Measurements from ENCODE around the gene SLC25A41. TPM values are rescaled to one million over a fixed set of nuclear protein-coding genes. Genes with fewer than 3 reads are reported as not detected.

SLC25A41 gene
- 0.23 TPM for polyA plus RNA-seq (ENCODE audit: insufficient read length)

DNA sequence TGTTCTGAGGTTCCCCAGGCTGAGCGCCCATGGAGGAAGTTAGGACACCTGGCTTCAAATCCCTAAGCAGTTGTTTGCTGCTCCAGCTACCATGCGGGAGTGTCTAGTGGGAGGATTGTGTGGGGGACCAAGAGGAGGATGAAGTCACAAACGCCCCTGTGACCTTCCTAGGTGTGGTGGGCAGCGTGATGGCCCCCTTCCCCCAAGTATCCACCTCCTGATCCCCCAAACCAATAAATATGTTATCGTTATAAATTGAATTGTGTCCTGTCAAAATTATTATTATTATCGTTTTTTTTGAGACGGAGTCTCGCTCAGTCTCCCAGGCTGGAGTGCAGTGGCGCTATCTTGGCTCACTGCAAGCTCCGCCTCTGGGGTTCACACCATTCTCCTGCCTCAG is at the start of gene SLC25A41:
TSS of gene SLC25A41 (minus strand) at position 101 of the 400 bp plus-strand sequence. CDS start at position 31, 70 bp downstream.
- DNase-seq (ENCODE audit: low read depth), result no peak

- DNase-seq (ENCODE audit: low read depth), result no peak
These were observed 49.7 kb upstream of the SLC25A41 start for GRCh38 chr19:6483235-6483634.

- DNase-seq (ENCODE audit: low read depth), result no peak
These were observed 48.8 kb upstream of the SLC25A41 start for GRCh38 chr19:6482343-6482686.

GRCh38 chr19:6481541-6482342 is 48.2 kb upstream of the SLC25A41 start, which contains the start of gene DENND1C:
TSS of gene DENND1C (minus strand) at chr19:6481787. CDS start at chr19:6481695, 92 bp downstream.
- DNase-seq (ENCODE audit: low read depth), result no peak

DNA sequence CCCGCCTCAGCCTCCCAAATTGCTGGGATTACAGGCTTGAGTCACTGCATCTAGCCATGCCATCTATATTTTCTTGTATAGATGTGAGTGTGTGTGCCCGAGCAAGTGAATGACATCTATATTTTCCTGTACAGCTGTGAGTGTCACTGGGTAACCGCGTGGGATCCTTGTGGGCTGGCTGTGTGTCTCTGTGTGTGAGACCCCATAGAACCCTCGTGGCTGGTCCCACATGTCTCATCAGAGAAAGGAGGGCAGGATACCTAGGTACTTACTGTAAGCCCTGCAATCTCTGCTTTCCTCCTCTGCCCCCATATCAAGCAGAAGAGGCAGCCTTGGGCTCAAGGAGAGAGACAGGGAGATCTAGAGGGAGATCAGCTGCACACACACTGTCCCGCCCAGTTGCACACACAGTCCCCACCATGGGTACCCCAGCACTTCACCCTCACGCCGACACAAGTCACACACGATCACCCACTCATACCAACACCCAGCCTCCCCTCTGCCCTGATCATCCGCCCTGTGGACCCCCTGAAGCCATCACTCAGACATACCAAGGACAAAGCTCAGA is 47.4 kb upstream of the SLC25A41 start:
- no peak for DNase-seq (ENCODE audit: low read depth)

DNA sequence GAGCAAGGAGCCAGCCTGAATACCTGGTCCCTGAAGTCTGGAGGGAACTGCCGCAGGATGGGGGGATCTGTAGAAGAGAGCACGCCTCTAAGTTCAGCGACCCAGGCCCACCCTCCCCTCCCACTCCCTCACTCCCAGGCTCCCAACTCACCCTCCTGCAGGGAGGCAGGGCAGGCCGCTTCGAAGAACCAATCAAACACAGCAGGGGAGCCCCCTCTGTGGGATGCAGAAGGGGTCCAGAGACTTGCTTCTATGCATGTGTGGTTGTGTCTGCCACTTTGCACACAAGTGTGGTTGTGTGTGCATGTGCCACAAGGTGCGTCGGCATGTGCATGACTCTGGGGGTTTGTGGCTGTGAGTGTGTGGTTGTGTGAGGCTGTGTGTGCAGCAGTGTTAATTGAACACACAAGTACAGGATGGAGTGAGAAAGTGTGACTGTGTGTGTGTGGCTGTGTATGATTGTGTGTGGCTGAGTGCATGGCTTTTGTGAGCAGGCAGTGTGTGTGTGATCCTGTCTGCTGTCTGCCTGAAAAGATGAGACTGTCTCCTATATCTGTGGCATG is 46.4 kb upstream of the SLC25A41 start:
- DNase-seq (ENCODE audit: low read depth), result no peak

DNA sequence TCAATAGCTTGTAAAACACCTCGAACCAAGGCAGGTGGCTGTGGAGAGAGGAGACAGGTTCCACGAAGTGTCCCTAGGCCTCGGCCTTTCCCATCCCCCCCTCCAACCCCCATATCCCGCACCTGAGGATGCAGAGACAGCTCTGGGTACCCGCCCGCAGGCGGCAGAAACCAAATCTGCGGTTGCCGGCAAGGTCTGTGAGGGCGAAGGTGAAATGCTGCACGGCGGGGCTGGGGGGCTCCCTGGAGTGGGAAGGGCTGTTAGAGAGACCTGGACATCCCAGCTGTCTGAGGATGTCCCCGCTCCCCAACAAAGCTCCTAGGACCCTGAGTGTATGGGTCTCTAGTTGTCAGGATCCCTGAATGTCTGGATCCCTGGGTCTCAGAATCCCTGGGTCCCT is 45.3 kb upstream of the SLC25A41 start:
- DNase-seq (ENCODE audit: low read depth), result no peak

- DNase-seq (ENCODE audit: low read depth), result no peak
These were observed 43.4 kb upstream of the SLC25A41 start for GRCh38 chr19:6476896-6477431.

DNA sequence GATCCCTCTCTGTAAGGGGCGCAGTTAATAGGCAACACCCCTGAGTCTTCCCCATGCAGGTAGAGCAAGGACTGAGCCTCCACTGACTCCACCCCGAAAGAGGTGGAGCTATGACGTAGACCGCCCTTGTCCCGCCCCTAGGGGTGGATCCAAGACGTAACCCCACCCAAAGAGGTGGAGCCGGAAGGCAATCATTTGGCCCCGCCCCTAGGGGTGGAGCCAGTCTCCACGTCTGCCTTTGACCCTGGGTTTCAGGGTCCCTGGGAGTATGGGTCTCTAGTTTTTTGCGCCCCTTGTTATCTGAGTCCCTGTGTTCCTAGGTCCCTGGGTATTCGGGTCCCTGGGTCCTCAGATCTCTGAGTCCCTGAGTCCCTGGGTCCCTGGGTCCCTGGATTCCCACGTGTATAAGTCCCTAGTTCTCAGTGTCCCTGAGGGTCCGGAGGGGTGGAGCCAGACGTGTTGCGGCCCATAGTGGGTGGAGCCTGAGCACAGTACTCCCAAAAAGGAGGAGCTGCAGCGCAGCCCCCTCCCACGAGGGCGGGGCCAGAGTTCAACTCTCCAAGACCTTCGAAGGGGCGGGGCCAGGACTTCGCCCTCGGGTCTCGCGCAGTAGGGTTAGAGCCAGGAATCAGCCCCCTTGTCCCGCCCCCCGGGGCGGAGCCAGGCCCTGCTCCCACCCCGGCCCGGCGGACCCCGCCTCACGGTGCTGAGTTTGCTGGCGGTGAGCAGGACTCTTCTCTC is 42.8 kb upstream of the SLC25A41 start:
- no peak for DNase-seq (ENCODE audit: low read depth)

DNA sequence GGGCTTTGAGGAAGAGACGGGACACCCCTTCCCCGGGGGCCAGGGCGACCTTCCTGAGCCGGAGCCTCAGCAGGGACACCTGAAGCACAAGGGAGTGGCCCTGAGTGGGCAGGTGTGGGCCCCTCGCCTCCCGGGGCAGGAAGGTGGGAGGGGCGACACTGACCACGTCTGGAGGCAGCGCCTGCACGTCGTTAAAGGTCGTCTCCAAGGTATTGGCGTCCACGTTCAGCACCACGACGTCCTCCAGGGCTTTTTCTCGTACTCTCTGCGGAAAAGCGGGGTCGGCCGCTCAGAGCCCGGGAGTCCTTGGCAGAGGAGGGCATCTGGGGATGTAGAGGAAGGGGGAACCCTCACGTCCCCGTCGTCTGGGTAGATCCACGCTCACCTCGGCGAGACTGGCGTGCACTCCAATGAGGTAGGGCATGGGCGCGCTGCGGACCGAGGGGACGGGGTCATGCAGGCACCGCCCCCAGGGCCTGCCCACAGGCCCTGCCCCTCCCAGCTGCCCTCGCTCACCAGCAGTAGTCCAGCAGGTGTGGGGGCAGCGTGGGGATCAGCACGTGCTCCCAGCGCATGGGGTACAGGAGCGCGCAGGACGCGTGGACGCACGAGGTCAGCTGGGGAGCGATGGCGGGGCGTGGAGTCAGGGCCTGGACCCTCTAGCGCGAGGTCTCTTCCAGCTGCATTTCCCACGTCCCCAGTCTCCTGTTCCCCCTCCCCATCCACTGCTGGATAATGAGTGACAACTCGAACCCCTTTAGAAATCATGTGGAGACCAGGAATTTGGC is 42.0 kb upstream of the SLC25A41 start:
- DNase-seq (ENCODE audit: low read depth), result no peak

DNA sequence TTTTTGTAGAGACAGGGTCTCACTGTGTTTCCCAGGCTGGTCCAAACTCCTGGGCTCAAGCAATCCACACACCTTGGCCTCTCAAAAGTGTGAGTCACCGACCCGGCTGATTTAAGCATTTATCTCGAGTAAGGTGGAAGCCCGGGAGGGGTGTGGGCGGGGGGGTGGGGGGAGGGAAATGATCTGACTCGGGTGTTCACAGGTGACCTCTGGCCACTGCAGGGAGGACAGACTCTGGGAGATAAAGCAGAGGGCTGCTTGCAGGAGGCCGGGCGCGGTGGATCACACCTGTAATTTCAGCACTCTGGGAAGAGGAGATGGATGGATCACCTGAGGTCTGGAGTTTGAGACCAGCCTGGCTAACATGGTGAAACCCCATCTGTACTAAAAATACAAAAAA is 40.1 kb upstream of the SLC25A41 start:
- no peak for DNase-seq (ENCODE audit: low read depth)

DNA sequence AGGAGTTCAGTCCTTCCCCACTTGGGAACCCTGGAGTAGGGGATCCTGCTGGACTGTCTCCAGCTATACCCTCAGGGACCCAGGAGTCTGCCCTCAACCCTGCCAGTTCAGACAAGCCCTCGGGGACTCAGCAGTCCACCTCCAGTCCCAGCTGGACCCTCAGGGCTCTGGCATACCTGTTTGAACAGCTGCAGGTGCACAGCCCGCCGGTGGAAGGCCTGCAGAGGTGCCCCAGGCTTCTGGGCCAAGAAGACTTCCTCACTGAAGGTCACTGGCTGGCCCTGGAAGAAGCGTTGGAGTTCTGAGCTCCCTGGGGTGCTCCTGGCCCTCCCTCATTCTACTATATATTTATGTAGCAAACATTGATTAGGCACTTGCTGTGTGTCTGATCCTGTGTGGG is 39.1 kb upstream of the SLC25A41 start:
- no peak for DNase-seq (ENCODE audit: low read depth)

GRCh38 chr19:6471076-6471475 is 37.5 kb upstream of the SLC25A41 start:
- DNase-seq (ENCODE audit: low read depth), result no peak

- DNase-seq (ENCODE audit: low read depth), result no peak
These were observed 36.6 kb upstream of the SLC25A41 start for GRCh38 chr19:6470173-6470572.

DNA sequence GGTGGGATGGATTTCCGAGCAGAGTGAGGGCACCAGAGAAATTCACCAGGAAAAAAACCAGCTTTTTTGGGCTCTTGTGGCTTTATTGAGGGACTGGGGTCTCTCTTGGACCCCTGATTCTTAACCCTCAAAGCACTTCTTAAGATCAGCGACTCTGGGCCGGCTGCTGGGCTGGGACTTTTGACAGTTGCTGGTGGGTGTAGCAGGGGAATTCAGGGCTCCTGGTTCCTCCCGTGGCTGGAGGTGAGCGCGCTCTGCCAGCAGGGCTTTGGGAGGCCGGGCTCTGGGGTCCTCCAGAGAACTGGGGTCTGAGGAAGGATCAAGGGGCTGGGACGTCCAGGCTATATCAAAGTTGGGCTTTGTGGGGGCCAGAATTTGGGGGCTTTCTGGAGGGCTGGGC is 33.8 kb upstream of the SLC25A41 start:
- DNase-seq (ENCODE audit: low read depth), result no peak

- DNase-seq (ENCODE audit: low read depth), result no peak
These were observed 33.1 kb upstream of the SLC25A41 start for GRCh38 chr19:6466526-6467248.

DNA sequence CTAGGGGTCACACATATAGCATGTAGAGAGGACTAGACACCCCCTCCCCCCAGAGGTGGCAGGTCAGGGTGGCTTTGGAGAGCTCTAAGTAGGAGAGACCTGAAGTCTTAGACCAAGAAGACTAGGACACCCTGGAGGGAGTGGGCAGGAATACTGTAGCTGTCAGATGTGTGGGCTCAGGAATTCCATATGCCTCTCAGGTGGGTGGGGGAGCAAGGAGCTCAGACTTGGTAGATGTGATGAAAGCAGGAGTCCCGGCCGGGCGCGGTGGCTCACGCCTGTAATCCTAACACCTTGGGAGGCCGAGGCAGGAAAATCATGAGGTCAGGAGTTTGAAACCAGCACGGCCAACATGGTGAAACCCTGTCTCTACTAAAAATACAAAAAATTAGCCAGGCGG is 32.1 kb upstream of the SLC25A41 start:
- DNase-seq (ENCODE audit: low read depth), result no peak

DNA sequence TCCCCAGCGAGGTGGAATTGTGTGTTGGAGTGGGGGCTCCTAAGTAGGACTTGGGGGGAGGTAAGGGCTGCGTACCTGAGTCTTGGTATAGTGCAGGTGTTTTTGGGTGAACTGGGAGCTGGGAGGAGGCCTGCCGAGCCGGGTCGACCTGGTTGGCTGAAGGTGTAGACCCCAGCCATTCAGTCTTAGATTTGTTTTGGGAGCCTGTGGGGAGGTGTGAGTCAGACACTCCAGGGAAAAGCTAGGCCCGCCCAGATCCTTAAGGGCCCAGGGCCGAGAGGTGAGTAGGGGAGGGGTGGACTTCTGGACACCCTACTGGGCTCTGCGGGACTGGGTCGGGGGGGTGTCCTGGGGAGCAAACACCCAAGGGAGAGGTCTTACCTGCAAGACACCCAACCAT is 31.4 kb upstream of the SLC25A41 start:
- no peak for DNase-seq (ENCODE audit: low read depth)

DNA sequence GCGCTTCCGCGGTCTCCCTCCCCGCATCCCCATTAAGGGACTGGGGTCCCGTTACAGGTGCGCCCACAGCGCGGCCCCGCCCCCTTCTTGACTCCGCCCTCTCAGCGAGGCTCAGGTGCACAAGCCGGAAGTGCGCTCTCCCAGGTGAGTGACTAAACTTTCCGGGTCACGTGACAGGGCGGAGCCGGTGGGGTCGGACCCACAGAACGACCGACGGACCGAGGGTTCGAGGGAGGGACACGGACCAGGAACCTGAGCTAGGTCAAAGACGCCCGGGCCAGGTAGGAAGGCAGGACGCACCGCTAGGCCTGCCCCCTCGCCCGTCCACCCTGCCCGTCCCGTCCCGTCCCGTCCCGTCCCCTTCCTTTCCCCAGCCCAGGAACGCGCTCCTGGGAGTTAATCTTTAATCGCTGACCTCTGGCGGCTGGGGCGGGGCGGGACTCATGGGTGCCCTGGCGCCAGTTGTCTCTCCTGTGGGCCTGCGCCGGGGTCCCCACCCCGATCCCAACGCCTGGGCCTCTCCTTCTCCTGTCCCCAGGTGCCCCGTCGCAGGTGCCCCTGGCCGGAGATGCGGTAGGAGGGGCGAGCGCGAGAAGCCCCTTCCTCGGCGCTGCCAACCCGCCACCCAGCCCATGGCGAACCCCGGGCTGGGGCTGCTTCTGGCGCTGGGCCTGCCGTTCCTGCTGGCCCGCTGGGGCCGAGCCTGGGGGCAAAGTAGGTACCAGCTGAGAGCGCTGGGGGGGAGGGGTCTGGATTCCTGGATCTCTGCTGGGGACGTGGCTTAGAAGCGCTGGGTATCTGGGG is 30.7 kb upstream of the SLC25A41 start, which contains the start of gene CRB3:
TSS of gene CRB3 (plus strand) at position 202 of the 804 bp plus-strand sequence. CDS start at position 633, 431 bp downstream.
- DNase-seq (ENCODE audit: low read depth), result no peak

Data from forelimb muscle (tissue), 1 donor.